ENCODE results near the gene GOT1.

The GOT1 gene

DNA sequence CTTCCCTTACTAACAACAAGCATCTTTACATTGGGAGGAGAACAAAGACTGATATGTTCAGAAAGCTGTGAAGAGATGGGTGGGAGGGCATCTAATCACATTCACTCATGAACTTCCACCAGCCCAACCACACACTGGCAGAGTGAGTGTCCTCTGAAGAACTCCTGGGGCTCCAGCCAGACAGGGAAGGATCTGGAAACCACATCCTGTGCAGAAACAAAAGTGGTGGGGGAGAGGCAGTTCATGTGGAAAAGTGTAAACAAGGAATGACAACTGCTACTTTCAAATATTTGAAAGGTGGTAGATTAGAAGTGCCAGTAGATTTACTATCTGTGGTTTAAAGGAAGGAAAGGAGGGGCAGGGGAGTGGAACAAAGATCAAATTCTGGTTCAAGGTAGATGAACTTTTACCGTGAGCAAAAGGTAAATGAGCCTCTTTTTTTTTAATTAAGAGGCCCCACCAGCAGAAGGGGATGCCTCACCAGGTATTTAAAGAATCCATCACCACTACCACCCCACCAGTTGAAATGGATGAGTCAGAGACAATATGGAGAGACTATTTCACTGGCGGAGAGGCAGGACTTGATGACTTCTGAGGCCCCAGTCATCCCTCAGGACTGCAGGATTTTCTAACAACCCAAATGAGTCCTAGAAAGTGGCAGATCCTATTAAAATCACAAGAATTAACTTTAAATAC, 34.5 kb downstream of the GOT1 start:
- no peak for DNase-seq (ENCODE audit: low spot score)

DNA sequence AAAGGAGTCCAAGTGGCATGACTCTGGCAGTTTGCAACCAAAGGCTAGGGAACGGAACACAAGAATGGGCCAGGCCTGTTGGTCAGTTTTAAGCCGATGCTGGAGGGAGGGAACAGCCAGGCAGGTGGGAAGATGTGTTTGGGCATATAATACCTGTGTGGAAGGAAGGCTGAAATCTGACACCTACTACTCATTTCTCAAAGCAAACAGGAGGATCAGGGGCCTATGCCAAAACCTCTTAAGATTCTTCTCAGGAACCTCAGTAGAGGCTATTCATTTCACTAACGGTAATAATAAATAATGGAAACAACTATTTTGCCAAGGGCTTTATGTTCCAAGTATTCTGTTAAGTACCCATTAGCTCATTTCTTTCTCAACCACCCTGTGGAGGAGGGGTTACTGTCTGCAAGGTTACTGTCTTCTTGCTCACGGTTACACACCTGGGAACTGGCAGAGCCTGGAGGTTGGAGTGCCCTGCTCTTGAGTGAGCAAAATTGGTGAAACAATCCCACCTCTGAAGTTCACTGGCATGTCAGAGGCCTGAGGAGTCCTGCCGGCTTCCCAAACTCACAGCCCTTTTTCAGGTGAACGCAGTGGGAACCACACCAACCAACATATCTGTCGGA, 35.5 kb downstream of the GOT1 start:
- DNase-seq (ENCODE audit: low spot score) = no peak

DNA sequence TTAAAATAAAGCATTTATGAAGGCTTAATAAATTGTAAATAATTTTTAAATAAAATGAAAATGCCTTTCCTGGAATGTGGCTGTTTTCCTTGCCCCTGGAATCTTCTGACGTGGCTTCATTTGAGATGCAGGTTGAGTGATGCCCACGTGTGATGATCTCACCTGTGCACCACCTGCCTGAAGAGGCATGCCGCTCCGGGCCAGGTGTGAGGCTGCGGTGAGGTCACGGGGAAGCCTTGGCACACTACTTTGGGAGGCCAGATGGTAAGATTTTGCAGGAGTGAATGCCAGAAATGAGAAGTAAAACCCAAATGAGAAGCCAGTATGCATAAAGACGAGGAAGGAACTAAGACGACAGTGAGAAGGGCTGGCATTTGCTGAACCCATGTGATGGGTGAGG, 36.2 kb downstream of the GOT1 start:
- DNase-seq (ENCODE audit: low spot score) = no peak

DNA sequence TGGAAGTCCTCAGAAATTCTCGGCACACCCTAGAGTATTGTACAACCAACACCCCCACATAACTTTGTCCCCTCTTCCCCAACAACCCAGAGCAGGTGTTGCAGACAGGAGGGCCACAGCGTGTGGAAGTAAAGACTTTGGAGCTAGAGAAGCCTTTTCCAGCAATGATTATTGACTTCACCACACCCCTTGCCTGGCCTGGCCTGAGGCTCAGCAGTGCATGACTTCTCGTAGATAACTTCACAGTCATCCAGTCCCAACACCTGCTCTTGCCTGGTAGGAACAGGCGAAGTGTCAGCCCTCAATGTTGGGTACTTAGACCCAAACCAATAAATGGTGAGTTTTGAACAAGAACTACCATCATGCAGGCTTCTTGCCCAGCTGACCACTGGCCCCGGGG, 36.7 kb downstream of the GOT1 start:
- no peak for DNase-seq (ENCODE audit: low spot score)

DNA sequence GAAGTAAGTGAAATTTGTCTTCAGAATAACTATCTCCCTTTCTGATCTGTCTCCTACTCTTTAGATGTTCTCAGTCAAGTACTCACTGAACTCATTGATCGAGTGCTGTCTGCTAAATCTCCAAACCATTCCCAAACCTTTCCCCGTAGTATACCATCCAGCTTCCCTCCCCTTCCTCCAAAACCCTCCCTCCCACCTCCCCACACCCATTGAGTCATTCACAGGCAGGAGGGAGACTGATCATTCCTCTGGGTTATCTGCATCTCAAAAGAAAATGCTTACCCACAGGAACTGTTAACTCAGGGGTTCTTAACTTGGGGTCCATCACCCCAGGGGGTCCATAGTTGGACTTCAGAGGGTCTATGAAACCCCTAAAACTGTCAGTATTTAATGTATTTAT, 37.4 kb downstream of the GOT1 start:
- no peak for DNase-seq (ENCODE audit: low spot score)

DNA sequence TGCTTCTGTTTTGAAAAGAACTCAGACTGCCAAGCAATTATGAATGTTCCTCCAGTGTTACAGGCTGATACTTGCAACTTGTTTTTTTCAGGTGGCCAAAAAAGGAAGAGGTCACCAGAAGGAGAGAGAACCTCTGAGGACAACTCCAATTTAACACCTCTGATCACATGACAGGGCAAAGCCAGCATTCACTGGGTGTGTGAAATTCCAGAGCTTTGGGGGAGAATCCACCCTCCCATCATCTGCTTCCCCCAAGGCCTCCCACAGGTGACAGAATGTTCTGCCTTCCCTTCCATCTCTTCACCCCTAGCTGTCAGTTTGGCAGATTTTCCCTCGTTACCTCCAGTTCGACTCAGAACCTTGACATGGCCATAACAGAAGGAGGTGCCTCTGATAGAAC, 39.1 kb downstream of the GOT1 start:
- no peak for DNase-seq (ENCODE audit: low spot score)

DNA sequence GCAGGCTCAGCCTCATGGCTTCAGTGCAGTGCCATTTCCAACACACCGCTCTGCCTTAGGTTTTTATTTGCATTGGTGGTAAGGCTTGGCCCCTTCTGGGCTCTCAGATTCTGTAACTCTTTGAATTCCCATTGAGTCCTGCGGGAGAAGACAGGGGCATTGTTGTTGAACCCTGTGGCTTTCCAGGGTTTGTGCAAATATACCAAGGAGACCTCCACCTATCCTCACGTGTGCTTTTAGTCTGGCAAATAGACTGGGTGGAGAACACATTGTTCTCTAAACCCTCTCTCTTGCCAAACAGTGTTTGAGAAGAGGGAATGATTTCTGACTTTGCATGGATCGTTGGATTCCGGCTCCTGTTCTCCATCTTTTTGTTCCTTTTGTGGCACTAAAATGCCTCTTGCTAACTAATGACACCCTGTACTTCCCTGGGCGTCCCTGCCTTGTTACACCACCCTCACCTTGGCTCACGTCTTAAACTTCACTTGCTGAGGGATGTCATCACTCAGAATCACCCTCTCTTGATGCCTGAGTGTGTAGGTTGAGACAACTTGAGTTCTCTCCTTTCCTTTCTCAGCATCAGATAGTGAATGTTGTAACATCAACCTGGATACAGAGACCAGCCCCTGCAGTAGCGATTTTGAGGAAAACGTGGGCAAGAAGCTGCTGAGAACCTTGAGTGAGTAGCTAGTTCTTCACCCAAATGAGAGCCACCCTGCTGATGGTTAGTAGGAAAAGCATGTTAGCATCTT, 40.5 kb downstream of the GOT1 start:
- no peak for DNase-seq (ENCODE audit: low spot score)

DNA sequence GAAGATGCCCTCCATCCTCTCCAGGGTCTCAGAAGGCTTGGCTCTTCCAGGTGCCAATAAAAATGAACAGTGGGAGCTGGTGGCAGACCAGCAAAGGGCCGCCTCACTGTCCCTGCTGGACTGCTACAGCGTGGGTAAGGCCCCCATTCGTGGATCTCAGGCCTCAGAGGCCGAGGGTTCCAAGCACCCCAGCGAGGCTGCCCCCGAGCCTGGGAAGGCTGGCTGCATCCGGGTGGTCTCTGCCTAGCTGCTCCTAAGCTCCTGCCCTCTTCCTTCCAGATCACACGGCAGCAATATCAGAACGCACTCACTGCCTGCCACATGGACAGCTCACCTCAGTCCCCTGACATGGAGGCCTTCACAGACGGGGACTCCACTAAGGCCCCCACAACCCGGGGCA, 42.9 kb downstream of the GOT1 start:
- DNase-seq (ENCODE audit: low spot score) = no peak

DNA sequence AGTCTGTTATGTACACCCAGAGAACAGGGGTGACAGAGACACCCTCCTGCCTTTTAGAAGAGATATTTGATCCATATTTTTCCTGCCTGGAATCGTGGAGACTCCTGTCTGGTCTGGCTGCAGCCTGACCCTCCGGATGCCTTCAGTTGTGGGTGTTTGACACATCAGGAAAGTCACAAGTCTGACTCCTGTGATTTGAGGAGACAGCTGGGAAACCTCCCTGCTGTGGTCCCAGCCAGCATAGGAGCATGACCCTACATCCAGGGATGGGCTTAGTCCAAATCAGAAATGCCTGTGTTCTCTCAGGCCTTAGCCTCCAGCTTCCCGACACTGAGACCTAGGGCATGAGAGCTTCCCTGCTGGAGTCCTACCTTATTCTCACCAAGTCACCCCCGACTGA, 43.4 kb downstream of the GOT1 start:
- DNase-seq (ENCODE audit: low spot score) = no peak

DNA sequence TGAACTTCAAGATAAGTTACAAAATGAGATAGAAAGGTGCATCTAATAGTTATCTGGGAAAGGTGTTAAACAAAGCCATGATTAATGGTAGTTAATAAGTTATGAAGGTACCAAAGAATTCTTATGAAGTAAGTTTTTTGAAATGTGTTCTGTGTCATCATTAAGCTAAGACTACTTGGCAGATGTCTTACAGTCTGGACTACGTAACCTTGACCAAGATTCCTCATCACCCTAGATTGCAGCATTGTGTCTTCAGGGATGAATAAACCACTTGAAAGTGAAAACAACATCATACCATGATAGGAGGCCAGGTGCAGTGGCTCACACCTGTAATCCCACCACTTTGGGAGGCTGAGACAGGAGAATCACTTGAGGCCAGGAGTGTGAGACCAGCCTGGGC, 48.2 kb downstream of the GOT1 start:
- DNase-seq (ENCODE audit: low spot score) = no peak

DNA sequence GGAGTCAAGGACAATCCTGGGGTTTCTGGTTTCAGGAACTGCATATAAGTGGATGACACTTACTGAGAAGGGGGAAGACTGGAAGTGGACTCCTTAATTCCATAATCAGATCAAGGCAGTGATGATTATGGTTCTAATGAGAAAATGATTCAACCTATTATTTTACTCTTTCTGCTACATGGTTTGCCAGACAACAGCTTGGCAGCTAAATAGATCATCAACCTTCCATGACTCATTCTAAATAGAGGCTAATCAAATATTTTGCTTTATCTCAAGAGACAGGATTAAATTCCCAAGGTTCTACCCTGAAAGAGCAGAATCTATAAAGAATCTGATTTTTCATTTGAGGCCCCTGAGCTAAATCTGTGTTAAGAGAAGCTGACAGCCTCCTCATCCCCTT, 55.0 kb downstream of the GOT1 start:
- DNase-seq (ENCODE audit: low spot score) = no peak

DNA sequence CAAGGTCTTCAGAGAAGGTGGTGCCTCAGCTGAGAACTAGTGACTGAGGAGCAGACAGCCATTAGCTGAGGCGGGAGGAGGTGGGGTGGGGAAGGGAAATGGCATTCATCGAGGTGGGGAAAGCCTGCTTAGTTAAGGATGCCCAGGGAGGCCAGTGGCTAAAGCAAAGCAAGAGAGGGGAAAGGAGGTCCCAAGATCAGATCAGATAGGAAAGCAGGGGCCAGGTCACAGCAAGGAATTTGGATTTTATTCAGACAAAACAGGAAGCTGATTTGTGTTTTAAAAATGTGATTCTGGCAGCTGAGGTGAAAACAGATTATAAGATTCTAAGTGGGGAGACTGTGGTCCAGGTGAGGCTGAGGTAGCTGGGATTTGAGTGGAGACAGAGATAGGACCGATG, 55.5 kb downstream of the GOT1 start:
- DNase-seq (ENCODE audit: low spot score) = no peak

DNA sequence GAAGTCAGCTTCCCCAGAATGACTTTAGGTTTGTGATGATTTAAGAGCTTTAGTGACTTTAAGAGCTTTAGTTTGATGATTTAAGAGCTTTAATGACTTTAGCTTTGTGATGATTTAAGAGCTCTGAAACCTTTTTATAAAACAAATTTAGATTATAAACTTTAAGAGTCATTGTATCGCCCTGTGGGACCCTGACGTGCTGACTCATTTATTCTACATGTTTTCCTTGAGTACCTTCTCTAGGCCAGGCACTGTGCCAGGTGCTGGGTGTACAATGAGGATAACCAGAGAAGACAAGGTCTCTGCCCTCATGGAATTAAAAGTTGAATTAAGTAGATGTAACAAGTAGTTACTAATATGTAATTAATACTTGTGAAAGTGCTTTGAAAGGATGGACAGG, 55.9 kb downstream of the GOT1 start:
- no peak for DNase-seq (ENCODE audit: low spot score)

DNA sequence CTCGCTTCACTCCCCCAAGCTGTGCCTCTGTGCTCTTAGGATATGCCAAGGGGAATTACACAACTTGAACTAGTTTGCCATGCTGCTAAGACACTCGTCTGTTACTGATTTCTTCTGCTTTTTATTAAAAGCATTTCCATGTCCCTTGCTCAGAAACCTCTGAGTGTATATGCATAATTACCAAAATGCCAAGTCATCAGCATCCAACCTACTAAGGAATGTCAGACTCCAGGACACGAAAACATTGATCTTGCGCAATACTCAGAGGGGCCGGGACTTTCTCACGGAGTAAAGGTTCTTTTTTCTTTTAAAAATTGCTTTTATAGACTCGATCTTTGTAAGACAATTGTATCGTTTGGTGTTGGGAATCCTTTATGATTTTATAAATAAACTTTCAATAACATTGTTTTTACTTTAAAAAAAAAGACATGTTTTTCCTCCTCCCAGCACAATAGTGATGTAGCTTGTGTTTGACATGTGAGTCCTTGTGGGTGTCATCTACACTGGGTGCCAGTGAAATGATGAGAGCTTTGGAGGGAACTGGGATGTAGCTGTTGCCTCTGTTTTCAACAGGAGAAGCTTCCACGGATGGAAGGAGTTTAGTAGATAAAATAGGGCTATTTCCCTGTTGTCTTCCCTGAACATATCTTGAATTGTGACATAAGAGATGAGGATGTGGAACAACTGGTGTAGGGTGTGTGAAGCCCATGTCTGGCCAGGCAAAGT, 57.7 kb downstream of the GOT1 start:
- no peak for DNase-seq (ENCODE audit: low spot score)

DNA sequence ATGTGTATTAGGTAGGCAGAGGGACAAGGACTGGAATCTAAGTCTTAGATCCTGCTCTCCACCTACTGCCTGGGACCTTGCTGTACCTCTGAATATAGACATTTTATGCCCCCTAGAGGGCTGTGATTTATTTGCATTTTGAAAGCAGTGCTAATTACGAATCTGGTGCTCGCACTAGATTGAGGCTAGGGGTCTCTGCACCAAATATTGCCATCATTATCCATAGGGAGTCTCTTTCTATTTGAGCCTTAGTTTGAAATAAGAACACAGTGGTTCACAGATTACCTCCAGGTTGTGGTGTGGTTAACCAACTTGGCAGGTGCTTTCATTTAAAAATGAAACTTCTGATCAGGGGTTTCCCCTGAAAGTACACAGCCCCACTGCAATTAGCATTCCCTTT, 59.4 kb downstream of the GOT1 start:
- no peak for DNase-seq (ENCODE audit: low spot score)

DNA sequence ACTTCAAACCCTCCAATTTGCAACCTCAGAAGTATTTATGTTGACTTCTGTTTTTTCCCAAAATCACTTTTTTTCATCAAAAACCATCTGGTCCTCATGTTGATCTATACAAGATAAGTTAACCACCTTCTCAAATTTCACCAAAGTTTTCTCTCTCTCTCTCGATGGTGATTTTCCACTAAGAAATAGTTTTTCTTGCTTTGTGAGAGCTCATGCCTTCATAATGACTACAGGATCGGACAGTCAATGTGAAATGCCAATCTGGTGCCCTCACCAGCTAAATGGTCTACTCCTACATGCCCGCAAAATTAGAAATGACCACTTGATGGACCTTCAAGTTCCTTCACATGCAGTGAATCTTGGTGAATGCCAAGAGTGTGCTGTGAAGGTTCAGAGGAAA, 60.9 kb downstream of the GOT1 start:
- no peak for DNase-seq (ENCODE audit: low spot score)

DNA sequence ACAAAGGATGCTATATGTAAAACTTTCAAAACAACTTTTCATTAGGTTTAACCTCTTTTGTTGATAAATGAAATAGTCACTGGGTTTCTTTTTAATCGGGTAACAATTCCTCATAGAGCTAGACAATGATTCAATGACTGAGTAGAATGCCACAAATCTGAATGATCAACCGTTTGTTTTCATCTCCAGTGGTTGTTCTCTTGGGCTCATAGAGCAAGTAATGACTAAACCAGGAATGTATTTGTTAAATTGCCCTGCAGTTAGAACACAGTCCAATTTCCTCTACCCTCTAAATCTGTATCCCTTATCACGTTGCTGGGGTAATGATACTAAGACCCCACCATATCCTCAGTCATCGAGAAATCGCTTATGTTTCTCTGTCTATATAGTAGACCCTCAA, 61.3 kb downstream of the GOT1 start:
- DNase-seq (ENCODE audit: low spot score) = no peak

DNA sequence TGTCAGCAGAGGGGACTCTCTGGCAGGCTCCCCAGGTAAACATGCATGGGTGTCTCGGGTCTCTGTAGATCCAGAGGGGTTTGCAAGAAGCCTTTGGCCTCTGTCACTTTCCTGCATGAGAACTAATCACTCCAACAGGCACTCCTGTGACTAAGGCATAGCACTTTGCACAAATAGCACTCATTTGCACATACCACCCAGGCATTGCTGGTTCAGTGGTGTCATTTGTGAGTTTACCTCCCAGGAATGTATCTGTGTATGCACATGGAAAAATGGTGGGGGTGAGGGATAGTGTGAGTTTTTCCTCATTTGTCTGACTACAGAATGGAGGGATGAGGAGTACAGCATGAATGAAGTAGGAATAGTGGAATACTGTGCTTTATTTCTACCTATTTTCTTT, 61.8 kb downstream of the GOT1 start:
- no peak for DNase-seq (ENCODE audit: low spot score)

DNA sequence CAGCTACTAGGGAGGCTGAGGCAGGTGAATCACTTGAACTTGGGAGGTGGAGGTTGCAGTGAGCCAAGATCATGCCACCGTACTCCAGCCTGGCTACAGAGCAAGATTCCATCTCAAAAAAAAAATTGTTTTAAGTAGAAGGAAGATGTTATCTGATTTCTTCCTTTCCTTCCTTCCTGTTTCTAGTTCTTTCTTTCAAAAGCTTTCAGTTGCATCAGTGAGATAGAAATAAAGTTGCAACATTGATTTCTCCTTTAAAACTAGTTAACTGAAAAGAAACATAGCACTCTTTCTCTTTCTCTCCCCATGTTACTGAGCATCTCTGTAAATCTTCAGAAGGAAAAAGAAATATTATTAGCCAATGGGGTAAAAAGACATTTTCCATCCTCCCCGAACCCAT, 63.8 kb downstream of the GOT1 start:
- DNase-seq (ENCODE audit: low spot score) = no peak

DNA sequence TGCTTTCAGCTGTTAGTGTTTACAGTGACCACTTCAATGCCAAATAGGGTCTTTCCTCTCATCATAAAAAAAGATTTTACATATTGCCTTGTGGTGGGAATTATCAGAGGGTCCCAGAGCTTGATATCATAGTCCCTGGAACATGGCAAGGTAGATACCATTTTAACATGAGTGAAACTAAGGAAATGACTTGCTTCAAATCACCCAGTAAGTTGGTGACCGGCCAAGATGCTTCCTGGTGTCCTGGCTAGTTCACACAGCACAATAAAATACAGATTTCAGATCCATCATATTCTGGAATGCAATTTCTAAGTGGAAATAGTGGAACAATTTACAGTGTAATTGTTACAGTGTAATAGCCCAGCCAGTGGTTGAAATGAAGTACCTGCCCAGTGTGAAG, 64.7 kb downstream of the GOT1 start:
- DNase-seq (ENCODE audit: low spot score) = no peak

DNA sequence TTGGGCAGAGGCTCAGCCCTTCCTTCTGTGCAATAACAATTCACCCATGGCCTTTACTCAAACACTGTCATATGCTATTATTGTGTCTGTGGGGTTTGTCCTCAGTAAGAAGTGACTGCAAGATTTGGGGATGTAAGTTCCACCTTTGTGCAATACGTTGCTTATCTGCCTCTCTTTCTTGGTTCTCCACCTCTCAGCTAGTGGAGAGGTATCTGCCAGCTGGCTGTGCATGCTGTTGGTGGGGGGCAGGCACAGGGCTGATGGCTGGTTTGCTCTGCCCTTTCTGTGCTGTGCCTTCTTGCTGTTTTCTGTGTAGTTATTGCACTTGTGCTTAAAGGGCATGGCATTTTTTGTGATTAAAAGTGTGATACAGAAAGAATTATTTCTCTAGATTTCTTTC, 65.1 kb downstream of the GOT1 start:
- no peak for DNase-seq (ENCODE audit: low spot score)

DNA sequence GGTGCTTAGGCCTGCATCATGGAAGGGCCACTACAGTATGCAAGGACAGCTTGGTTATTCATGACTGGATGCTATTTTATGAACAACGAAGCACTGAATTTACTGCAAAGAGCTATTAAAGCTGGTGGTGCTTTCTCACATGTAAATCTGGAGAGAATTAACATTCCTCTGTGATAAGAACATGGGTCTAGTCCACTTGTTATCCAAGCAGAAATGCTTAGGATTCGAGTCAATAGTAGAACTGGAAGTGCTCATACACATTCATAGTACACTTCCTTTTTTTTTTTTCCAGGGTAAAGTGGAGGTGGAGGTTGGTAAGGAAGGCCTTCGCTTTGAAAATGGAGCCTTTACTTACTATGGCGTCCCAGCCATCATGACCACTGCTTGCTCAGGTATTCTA, 66.3 kb downstream of the GOT1 start:
- no peak for DNase-seq (ENCODE audit: low spot score)

DNA sequence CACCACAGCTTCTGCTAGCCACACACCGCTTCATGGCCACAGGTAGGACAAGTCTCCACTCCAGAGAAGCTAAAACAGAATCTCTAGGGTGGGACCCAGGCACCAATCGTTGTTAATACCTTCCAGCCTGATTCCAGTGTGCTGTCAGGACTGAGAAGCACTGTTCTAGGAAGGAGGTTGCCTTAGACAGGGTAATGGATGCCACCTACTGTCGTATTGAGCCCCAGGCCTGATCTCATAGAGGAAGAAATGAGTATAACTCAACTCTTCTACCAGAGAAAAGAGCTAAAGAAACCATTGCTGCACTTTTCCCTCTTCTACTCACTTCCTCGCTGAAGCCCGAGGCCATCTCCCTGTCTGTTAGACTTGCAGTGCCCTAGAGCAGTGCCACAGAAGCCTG, 69.5 kb downstream of the GOT1 start:
- DNase-seq (ENCODE audit: low spot score) = no peak
